Fibroblast of pulmonary artery (primary cell): ENCODE data around the gene ELL2.
"Not testable (repeated sequence)": the region's sequence is repeated elsewhere in the genome, so short reads cannot be mapped to it uniquely, and the experiment has no call there.

Experiments
- DNase-seq: peaks from one replicate; pipeline ENCODE4 v3.0.0-alpha.2; 2010; ENCODE audit warnings: low read depth
- H3K4me3 ChIP-seq: replicated peaks from 2 replicates; pipeline ENCODE4 v1.5.1; 2011; ENCODE audit warnings: low read depth, mild to moderate bottlenecking, control low read depth, low read length, moderate library complexity
- TF ChIP-seq, protein P1 (sequence below): IDR thresholded peaks from 2 replicates; pipeline ENCODE4 v1.5.1; 2011; ENCODE audit warnings: mild to moderate bottlenecking, control low read depth, low read length, inconsistent platforms; ENCODE audit errors: missing control alignments

The ELL2 gene

DNA sequence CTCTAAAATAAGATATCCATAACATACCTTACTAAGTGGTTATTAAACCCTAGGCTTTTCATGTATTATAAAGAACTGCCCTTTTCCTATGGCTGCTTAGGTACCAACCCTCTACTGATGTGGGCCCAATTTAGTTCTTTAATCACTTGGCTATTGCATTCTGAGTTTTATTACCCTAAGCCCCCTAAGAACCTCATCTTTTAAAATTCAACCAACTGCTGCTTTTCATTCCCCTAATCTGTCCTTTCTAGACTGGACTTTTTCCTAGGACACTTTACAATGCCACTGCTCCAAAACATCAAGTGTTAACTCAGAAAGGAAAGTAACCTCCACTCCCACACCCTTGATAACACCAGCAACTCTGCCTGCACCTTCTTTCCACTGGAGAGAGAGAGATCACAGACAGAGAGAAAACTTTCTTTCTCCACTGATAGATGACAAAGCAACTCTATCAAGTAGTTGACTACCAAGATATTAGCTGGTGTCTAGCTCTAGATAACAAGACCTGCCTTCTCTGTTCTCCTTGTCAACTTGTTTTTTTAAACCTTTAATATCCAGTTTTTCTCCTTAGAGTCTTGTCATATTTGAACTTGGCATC is 27.3 kb downstream of the ELL2 start:
- DNase-seq: no peak
- no peak overlapping the region for H3K4me3 ChIP-seq
- TF ChIP-seq, protein P1, sequence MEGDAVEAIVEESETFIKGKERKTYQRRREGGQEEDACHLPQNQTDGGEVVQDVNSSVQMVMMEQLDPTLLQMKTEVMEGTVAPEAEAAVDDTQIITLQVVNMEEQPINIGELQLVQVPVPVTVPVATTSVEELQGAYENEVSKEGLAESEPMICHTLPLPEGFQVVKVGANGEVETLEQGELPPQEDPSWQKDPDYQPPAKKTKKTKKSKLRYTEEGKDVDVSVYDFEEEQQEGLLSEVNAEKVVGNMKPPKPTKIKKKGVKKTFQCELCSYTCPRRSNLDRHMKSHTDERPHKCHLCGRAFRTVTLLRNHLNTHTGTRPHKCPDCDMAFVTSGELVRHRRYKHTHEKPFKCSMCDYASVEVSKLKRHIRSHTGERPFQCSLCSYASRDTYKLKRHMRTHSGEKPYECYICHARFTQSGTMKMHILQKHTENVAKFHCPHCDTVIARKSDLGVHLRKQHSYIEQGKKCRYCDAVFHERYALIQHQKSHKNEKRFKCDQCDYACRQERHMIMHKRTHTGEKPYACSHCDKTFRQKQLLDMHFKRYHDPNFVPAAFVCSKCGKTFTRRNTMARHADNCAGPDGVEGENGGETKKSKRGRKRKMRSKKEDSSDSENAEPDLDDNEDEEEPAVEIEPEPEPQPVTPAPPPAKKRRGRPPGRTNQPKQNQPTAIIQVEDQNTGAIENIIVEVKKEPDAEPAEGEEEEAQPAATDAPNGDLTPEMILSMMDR: no peak

DNA sequence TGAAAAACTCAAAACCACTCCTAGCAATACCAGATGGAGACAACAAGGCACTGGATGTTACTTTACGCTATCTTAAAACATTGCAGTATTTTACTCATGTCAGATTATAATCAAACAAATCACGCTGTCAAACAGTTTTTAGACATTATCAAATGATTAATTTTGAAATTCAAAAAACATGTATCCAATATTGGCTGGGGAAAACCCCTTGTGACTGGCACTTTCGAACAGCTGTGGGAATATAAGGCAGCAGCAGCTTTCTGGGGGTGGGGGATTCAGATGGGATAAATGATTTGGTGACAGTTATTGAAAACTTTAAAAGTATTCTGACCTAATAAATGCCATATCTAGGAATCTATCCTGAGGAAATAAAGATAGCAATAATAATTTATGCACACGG is 28.7 kb downstream of the ELL2 start:
- no peak for DNase-seq
- TF ChIP-seq, protein P1: no peak

DNA sequence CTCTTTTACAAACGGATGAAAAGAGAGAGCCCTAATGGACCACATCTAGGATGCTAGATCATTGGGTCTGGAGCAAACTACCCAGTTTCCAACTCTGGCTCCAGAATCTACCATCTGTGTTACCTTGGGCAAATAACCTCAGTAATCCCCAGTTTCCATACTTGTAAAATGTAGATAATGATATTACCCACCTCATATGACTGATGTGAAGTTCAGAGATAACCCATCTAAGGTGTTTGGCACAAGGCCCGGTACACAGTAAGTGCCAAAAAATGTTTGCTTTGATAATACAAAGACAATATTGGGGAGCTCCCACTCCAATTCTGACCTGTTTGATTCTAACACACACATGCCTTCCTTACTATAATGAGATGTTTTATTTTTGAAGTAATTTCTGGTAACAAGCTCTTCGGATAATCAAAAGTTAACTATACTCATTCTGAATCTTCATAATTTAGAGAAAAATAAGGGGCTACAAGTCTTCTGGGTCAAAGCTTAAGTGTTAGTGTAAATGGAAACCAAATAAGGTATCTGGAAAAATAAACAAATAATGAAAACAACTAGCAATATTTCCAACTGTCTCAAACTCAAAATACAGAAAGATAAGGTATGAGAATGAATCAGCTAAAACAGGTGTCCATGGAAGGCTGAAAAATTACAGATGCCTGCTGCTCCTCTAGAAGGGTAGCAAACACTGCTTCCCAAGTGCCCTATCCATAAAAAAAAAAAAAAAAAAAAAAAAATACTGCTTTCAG is 30.4 kb downstream of the ELL2 start:
- no peak overlapping the region for H3K4me3 ChIP-seq
- DNase-seq: no peak
- TF ChIP-seq, protein P1: no peak

More for the DNA sequence above, 28.7 kb downstream of the ELL2 start:
- H3K4me3 ChIP-seq: no peak overlapping the region

DNA sequence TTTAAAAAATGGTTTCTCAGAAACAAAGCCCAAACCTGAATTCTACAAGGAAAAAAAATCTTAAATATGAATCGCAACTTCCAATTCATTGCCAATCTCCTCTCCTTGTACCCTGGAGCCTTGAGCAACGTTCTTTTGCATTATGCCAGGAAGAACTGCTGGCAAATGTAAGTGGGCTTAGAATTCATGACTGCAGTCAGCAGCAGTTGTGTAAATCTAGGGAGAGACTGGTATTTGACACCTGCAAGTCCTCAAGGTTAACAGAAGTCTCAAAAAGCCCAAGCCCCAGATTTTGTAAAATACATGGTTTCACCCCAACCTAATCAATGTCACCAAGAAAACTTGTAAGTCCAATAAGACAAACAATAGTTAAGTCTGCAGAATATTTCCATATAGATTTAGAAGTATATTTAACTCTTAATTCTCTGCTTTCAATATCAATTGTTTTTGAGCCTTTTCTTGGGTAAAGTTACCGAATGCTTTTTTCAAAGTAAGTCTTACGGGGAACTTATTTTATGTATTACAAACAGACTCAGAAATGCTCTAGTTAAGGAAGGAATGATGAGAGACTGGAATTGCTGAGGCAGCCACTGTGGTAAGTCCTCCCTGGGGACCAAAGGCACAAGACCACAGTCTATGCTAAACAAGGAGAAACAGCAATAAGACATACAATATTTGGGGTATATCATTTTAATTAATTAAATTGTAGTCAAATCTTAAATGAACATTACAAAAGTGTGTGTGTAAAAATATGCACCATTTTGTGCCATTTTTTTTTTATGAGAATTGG is 31.3 kb downstream of the ELL2 start:
- TF ChIP-seq, protein P1: no peak
- DNase-seq: no peak
- no peak overlapping the region for H3K4me3 ChIP-seq

DNA sequence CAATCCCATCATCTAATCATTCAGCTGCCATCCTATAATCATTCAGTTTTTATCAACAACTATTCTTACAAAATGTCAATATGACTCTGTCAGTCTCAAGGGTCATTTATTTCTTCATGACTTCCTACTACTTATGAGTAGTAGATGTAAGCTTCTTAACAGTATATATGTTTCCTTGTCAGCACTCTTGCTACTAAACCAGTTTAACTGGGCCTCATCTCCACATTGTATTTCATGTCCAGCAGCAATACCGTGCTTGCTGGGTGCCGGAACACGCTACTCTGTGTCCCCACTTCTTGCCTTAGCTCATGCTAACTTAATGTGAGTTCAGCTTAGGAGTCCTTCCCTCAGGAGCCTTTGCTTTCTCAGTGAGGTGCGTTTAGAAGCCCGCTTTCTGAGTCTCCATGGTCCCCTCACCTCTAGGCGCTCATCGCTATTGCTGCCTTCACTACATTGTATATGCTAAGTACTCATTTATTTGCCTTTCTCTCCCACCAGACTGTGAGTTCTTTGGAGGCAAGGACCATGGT is 32.9 kb downstream of the ELL2 start:
- H3K4me3 ChIP-seq: no peak overlapping the region
- TF ChIP-seq, protein P1: no peak
- DNase-seq: no peak

DNA sequence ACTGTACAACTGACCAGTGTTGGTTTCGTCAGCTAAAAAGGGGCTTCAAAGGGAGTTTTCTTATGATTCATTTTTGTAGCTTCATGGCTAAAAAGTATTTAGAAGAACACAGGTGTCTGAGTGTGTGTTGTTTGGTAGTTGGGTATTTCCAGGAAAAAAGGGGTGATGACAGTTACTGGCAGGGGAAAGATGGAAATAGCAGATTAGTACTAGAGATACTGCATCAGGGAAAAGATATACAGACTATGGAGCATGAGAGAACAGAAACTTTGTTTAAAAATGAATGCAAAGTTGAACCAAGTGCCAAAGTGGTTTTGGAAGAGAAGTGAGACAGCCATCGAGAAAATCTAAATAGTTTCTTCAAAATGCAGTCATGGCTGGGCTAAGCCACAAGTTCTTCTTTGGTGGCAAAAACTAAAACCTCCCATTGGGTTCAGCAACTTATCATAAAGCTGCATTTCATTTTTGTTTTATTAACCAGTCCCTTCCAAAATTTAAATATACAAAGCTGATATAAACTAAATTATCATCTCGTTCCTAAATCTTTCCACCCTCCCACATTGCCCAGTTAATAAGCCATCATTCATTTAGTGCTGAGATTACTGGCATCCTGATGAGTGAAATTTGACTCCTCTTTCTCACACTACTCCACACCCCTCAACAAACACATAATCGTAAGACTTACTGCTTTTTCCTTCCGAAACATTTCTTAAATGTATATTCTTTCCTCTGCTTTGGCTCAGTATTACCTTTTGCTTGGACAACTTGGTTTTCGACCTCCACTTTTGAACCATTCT is 33.5 kb downstream of the ELL2 start:
- DNase-seq: no peak
- no peak overlapping the region for H3K4me3 ChIP-seq
- TF ChIP-seq, protein P1: no peak

DNA sequence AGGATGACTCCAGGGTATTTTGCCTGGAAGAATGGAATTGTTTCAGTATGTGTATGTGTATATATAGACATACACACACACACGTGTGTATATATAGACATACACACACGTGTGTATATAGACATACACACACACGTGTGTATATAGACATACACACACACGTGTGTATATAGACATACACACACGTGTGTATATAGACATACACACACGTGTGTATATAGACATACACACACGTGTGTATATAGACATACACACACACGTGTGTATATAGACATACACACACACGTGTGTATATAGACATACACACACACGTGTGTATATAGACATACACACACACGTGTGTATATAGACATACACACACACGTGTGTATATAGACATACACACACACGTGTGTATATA is 34.4 kb downstream of the ELL2 start:
- H3K4me3 ChIP-seq: not testable (repeated sequence)

More for the DNA sequence above, 34.4 kb downstream of the ELL2 start:
- DNase-seq: not testable (repeated sequence)
